IMR-90 (cell line): ENCODE data around the gene CNPY1.

Experiments used
- CEBPB ChIP-seq: IDR thresholded peaks from 2 replicates; pipeline ENCODE4 v1.6.1; 2012; ENCODE audit warnings: low read depth, low read length, improper control_type of control experiment
- CHD1 ChIP-seq: IDR thresholded peaks from 2 replicates; pipeline ENCODE4 v1.6.1; 2012; ENCODE audit warnings: low read depth, low read length, improper control_type of control experiment
- CTCF ChIP-seq: conservative IDR thresholded peaks from 2 replicates; pipeline ENCODE4 v1.5.1; 2012; ENCODE audit warnings: mild to moderate bottlenecking, low read depth, low read length, improper control_type of control experiment
- FOS ChIP-seq: fragments of 150-350 bp; IDR thresholded peaks from 2 replicates; pipeline ENCODE4 v1.6.1; 2016; ENCODE audit warnings: low read depth, low read length
- MAZ ChIP-seq: IDR thresholded peaks from 2 replicates; pipeline ENCODE4 v1.6.1; 2012; ENCODE audit warnings: low read depth, mild to moderate bottlenecking, low read length, improper control_type of control experiment, moderate library complexity, borderline replicate concordance
- MXI1 ChIP-seq: IDR thresholded peaks from 2 replicates; pipeline ENCODE4 v1.6.1; 2012; ENCODE audit warnings: low read depth, mild to moderate bottlenecking, low read length, moderate library complexity, borderline replicate concordance
- POLR2A ChIP-seq: IDR thresholded peaks from 2 replicates; pipeline ENCODE4 v1.6.1; 2012; ENCODE audit warnings: mild to moderate bottlenecking, low read depth, low read length
- RAD21 ChIP-seq: IDR thresholded peaks from 2 replicates; pipeline ENCODE4 v1.6.1; 2012; ENCODE audit warnings: low read length, improper control_type of control experiment
- RFX5 ChIP-seq: IDR thresholded peaks from 2 replicates; pipeline ENCODE4 v1.8.0; 2012; ENCODE audit warnings: low read depth, mild to moderate bottlenecking, low read length, moderate library complexity
- SMC3 ChIP-seq: fragments of 150-350 bp; IDR thresholded peaks from 2 replicates; pipeline ENCODE4 v1.6.1; 2016; ENCODE audit warnings: low read depth, mild to moderate bottlenecking, antibody characterized with exemption, low read length, moderate library complexity
- USF2 ChIP-seq: fragments of 150-350 bp; IDR thresholded peaks from 2 replicates; pipeline ENCODE4 v1.6.1; 2017; ENCODE audit warnings: mild to moderate bottlenecking, antibody characterized with exemption, low read length, low read depth

- TF ChIP-seq MXI1 (no peak), RFX5 (no peak), CTCF (no peak), SMC3 (no peak), POLR2A (no peak), CEBPB (no peak), CHD1 (no peak), MAZ (no peak), FOS (no peak), RAD21 (no peak), USF2 (no peak)
Measured at GRCh38 chr7:155556763-155557162, 10.4 kb upstream of the CNPY1 start.
